Keratinocyte (primary cell): Measurements from ENCODE around the gene CHRDL2.

Experiments
- EZH2 ChIP-seq: IDR thresholded peaks from one replicate; pipeline ENCODE4 v1.6.1; 2012; ENCODE audit warnings: inconsistent platforms, mild to moderate bottlenecking, low read length, moderate library complexity
- TF ChIP-seq, protein P1 (sequence below), 3 experiments: IDR thresholded peaks in 1 of 3; conservative IDR thresholded peaks in 1 of 3; optimal IDR thresholded peaks in 1 of 3; 2 replicates in 2 of 3; 3 replicates in 1 of 3; pipeline versions ENCODE3 to v1.5.1; 2011; ENCODE audit warnings: low read length in 3 of 3, mild to moderate bottlenecking in 3 of 3, moderate library complexity in 2 of 3, control low read depth in 1 of 3, inconsistent platforms in 1 of 3; ENCODE audit not compliant: insufficient read depth in 2 of 3; ENCODE audit errors: extremely low read depth in 1 of 3

DNA sequence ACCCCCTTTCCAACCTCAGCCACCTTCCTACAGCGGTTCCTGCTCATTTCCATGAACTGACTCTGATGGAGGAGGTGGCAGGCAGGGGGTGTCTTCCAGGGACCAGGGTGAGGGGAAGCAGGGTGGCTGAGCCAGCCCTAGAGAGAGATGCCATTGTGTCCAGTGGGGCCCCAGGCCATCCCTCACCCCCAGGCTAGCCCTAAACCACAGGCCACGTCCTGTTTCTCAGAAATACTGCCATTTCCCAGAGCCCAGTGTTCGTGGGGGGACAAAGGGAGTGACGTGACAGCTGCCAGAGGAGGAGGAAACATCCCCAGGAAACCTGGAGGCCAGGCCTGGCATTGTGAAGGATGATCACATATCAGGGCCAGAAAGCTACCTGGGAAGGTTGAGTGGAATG lies 39.5 kb downstream of the CHRDL2 start:
- TF ChIP-seq, protein P1, sequence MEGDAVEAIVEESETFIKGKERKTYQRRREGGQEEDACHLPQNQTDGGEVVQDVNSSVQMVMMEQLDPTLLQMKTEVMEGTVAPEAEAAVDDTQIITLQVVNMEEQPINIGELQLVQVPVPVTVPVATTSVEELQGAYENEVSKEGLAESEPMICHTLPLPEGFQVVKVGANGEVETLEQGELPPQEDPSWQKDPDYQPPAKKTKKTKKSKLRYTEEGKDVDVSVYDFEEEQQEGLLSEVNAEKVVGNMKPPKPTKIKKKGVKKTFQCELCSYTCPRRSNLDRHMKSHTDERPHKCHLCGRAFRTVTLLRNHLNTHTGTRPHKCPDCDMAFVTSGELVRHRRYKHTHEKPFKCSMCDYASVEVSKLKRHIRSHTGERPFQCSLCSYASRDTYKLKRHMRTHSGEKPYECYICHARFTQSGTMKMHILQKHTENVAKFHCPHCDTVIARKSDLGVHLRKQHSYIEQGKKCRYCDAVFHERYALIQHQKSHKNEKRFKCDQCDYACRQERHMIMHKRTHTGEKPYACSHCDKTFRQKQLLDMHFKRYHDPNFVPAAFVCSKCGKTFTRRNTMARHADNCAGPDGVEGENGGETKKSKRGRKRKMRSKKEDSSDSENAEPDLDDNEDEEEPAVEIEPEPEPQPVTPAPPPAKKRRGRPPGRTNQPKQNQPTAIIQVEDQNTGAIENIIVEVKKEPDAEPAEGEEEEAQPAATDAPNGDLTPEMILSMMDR (optimal IDR thresholded peaks at IDR 0.05 in 1 of 3, IDR thresholded peaks at IDR 0.05 in 1 of 3, conservative IDR thresholded peaks at IDR 0.05 in 1 of 3; ENCODE audit: extremely low read depth in 1 of 3, insufficient read depth in 2 of 3, low read length in 3 of 3): no peak
- TF ChIP-seq EZH2: no peak
